Endothelial cell of umbilical vein (primary cell): Measurements from ENCODE around the gene APBA2. TPM values are rescaled to one million over a fixed set of nuclear protein-coding genes. Genes with fewer than 3 reads are reported as not detected.

Experiments
- BruUV-seq: library from RNA; stranded (reverse); fragments of 400-500 nt; replicated peaks from 2 replicates; lab custom pipeline; 2021; lab: Mats Ljungman, UMichigan
- CTCF ChIA-PET: fragments of 300-600, 350-600 bp; sonication (Branson Sonifier 250); formaldehyde crosslinking; loops from one replicate; lab custom pipeline; 2021; ENCODE audit warnings: antibody characterized with exemption, inconsistent platforms; lab: Charles Lee
- POLR2A ChIA-PET: fragments of 300-600, 350-600 bp; sonication (Branson Sonifier 250); formaldehyde crosslinking; loops from one replicate; lab custom pipeline; 2021; ENCODE audit warnings: antibody characterized with exemption, inconsistent platforms; lab: Charles Lee
- DNase-seq: peaks from one replicate; pipeline ENCODE4 v3.0.0-alpha.2; 2011; ENCODE audit warnings: low read depth, low spot score
- FAIRE-seq: peaks from 2 replicates; lab custom pipeline; 2011; peaks lifted over from hg19 to GRCh38; lab: Jason Lieb, UNC
- H2AFZ ChIP-seq: 2 replicates; pipeline ENCODE4 v1.6.0; 2012; ENCODE audit warnings: low read depth, low read length, control low read depth, inconsistent platforms
- H3K27ac ChIP-seq: 2 replicates; pipeline ENCODE4 v1.5.1; 2011; ENCODE audit warnings: low read depth, mild to moderate bottlenecking, control low read depth, low read length, moderate library complexity; ENCODE audit not compliant: insufficient read depth
- H3K27me3 ChIP-seq, 2 experiments: 2 replicates each; pipeline versions ENCODE4 v1.6.0 to v1.6.1; 2011; ENCODE audit warnings: low read length in 2 of 2, mixed read lengths in 1 of 2; ENCODE audit not compliant: control insufficient read depth in 2 of 2, insufficient read depth in 2 of 2
- H3K36me3 ChIP-seq, 2 experiments: 2 replicates in 1 of 2; 3 replicates in 1 of 2; pipeline ENCODE4 v1.5.1; 2011; ENCODE audit warnings: low read length in 2 of 2, mild to moderate bottlenecking in 1 of 2, moderate library complexity in 1 of 2; ENCODE audit not compliant: control insufficient read depth in 2 of 2, insufficient read depth in 2 of 2; ENCODE audit errors: extremely low read depth in 1 of 2
- H3K4me1 ChIP-seq: 3 replicates; pipeline ENCODE4 v1.5.1; 2011; ENCODE audit warnings: mild to moderate bottlenecking, low read length; ENCODE audit not compliant: control insufficient read depth, insufficient read depth; ENCODE audit errors: extremely low read depth
- H3K4me2 ChIP-seq: 2 replicates; pipeline ENCODE4 v1.6.1; 2011; ENCODE audit warnings: low read length, control low read depth, mixed read lengths; ENCODE audit not compliant: insufficient read depth
- H3K4me3 ChIP-seq, 3 experiments: fragments of 200-600 bp in 1 of 3; sonication (generic), shearing (Covaris generic) in 1 of 3; replicated peaks in 1 of 3; 2 replicates each; pipeline ENCODE4 v1.5.1; 2011 to 2016; ENCODE audit warnings: control low read depth in 3 of 3, low read length in 3 of 3, mild to moderate bottlenecking in 2 of 3, inconsistent platforms in 1 of 3, low read depth in 1 of 3, moderate library complexity in 1 of 3; ENCODE audit not compliant: insufficient read depth in 1 of 3
- H3K79me2 ChIP-seq: 2 replicates; pipeline ENCODE4 v1.6.0; 2012; ENCODE audit warnings: low read length, inconsistent platforms; ENCODE audit not compliant: control insufficient read depth, insufficient read depth
- H3K9ac ChIP-seq: replicated peaks from 2 replicates; pipeline ENCODE3; 2011; ENCODE audit warnings: low read length, control low read depth; ENCODE audit not compliant: insufficient read depth; ENCODE audit errors: extremely low read depth
- H3K9me1 ChIP-seq: replicated peaks from 3 replicates; pipeline ENCODE4 v1.6.0; 2011; ENCODE audit warnings: mild to moderate bottlenecking, low read length; ENCODE audit not compliant: control insufficient read depth, insufficient read depth; ENCODE audit errors: extremely low read depth
- H3K9me3 ChIP-seq: replicated peaks from 2 replicates; pipeline ENCODE4 v1.5.1; 2012; ENCODE audit warnings: low read length, inconsistent platforms; ENCODE audit not compliant: control insufficient read depth, insufficient read depth
- H4K20me1 ChIP-seq: replicated peaks from 2 replicates; pipeline ENCODE3; 2011; ENCODE audit warnings: mild to moderate bottlenecking, low read length; ENCODE audit not compliant: control insufficient read depth, insufficient read depth; ENCODE audit errors: extremely low read depth
- EZH2 ChIP-seq: IDR thresholded peaks from 2 replicates; pipeline ENCODE4 v1.6.1; 2012; ENCODE audit warnings: borderline replicate concordance, low read depth, mild to moderate bottlenecking, moderate library complexity, low read length, inconsistent platforms; ENCODE audit not compliant: severe bottlenecking
- FOS ChIP-seq: IDR thresholded peaks from 2 replicates; pipeline ENCODE4 v1.6.1; 2011; ENCODE audit warnings: mild to moderate bottlenecking, low read length, moderate library complexity, borderline replicate concordance; ENCODE audit not compliant: insufficient read depth
- GATA2 ChIP-seq: IDR thresholded peaks from 2 replicates; pipeline ENCODE4 v1.7.0; 2011; ENCODE audit warnings: low read depth, mild to moderate bottlenecking, moderate library complexity, mixed read lengths, low read length; ENCODE audit not compliant: insufficient read length, insufficient read depth
- JUN ChIP-seq: IDR thresholded peaks from 2 replicates; pipeline ENCODE4 v1.6.1; 2011; ENCODE audit warnings: borderline replicate concordance, low read depth; ENCODE audit not compliant: insufficient read length, insufficient read depth
- MYC ChIP-seq: IDR thresholded peaks from one replicate; pipeline ENCODE4 v1.6.1; 2011; ENCODE audit warnings: mild to moderate bottlenecking, low read depth, low read length
- POLR2A ChIP-seq: IDR thresholded peaks from 2 replicates; pipeline ENCODE4 v1.6.1; 2012; ENCODE audit warnings: low read depth, mild to moderate bottlenecking, control low read depth, low read length
- POLR2AphosphoS5 ChIP-seq: IDR thresholded peaks from 2 replicates; pipeline ENCODE4 v1.6.1; 2012; ENCODE audit warnings: low read depth, mild to moderate bottlenecking, control low read depth, low read length, moderate library complexity; ENCODE audit not compliant: insufficient read depth
- dilution Hi-C: fragments of 300-500 bp; cut with MboI; formaldehyde crosslinking; loops from one replicate; pipeline ENCODE4 v1.15.0; 2019; ENCODE audit warnings: low sequenced_read_pairs; ENCODE audit not compliant: extremely low pct_ligation_motif_present
- intact Hi-C: fragments of 100-400 bp; cut with micrococcal nuclease; formaldehyde crosslinking; loops from one replicate; pipeline ENCODE4 v1.10.0; 2022
- polyA plus RNA-seq, 4 experiments: library from polyadenylated mRNA; depleted of rRNA in 3 of 4; stranded (reverse) in 3 of 4; unstranded in 1 of 4; fragments of >200 nt; gene quantifications; 2 replicates each; pipeline versions ENCODE4 v1.2.1 to v1.2.3, GENCODE V29; 2011 to 2012; ENCODE audit warnings: missing spikeins in 1 of 4
- total RNA-seq: library from RNA; stranded (reverse); gene quantifications from 2 replicates; pipeline ENCODE4 v1.2.3, GENCODE V29; 2021
- TF ChIP-seq, protein P1 (sequence below), 2 donors: IDR thresholded peaks; 1 replicate in 1 of 2; 2 replicates in 1 of 2; pipeline ENCODE4 v1.5.1; 2011; ENCODE audit warnings: low read length in 2 of 2, mild to moderate bottlenecking in 2 of 2, moderate library complexity in 2 of 2, control low read depth in 1 of 2, inconsistent platforms in 1 of 2, low read depth in 1 of 2; ENCODE audit not compliant: insufficient read depth in 1 of 2; ENCODE audit errors: extremely low read depth in 1 of 2

APBA2 gene
- total and polyA plus RNA-seq, 2 donors (not counting 3 experiments of a cell fraction or from before 2014, with no cell fraction given), result 5.7 to 11.1 TPM

GRCh38 chr15:28996953-28997352, 111.2 kb downstream of the APBA2 start:
- ChIA-PET POLR2A (no interaction called here), CTCF (no interaction called here)
- Histone ChIP-seq H3K27me3 (no peaks in the 10 kb centered on the region), H3K79me2 (no peaks in the 10 kb centered on the region), H3K4me1 (no peaks in the 10 kb centered on the region), H4K20me1 (no peaks in the 10 kb centered on the region), H3K9me3 (no peaks in the 10 kb centered on the region), H2AFZ (no peak overlapping the region), H3K9ac (no peak overlapping the region), H3K4me2 (no peak overlapping the region), H3K4me3 (no peak overlapping the region), H3K36me3 (no peaks in the 10 kb centered on the region), H3K9me1 (no peaks in the 10 kb centered on the region), H3K27ac (no peak overlapping the region)
- DNase-seq (no peak), FAIRE-seq (no peak)
- no TSS peak for BruUV-seq
- dilution Hi-C loops (no loop called here), intact Hi-C loops (no loop called here)
- TF ChIP-seq FOS (no peak), POLR2A (no peak), MYC (no peak), GATA2 (no peak), POLR2AphosphoS5 (no peak), JUN (no peak), EZH2 (no peak)
- TF ChIP-seq, protein P1, sequence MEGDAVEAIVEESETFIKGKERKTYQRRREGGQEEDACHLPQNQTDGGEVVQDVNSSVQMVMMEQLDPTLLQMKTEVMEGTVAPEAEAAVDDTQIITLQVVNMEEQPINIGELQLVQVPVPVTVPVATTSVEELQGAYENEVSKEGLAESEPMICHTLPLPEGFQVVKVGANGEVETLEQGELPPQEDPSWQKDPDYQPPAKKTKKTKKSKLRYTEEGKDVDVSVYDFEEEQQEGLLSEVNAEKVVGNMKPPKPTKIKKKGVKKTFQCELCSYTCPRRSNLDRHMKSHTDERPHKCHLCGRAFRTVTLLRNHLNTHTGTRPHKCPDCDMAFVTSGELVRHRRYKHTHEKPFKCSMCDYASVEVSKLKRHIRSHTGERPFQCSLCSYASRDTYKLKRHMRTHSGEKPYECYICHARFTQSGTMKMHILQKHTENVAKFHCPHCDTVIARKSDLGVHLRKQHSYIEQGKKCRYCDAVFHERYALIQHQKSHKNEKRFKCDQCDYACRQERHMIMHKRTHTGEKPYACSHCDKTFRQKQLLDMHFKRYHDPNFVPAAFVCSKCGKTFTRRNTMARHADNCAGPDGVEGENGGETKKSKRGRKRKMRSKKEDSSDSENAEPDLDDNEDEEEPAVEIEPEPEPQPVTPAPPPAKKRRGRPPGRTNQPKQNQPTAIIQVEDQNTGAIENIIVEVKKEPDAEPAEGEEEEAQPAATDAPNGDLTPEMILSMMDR (IDR thresholded peaks at IDR 0.05; ENCODE audit: extremely low read depth in 1 of 2, insufficient read depth in 1 of 2, low read depth in 1 of 2, low read length in 2 of 2), result no peak
